MCF 10A (cell line): ENCODE measurements around the gene OR5D14. TPM values are rescaled to one million over a fixed set of nuclear protein-coding genes. Genes with fewer than 3 reads are reported as not detected.

Source experiments
- Bru-seq: library from RNA; stranded (reverse); fragments of 400-500 nt; gene quantifications from one replicate; lab custom pipeline; 2021; lab: Mats Ljungman, UMichigan
- BruChase-seq, 2 experiments: library from RNA; stranded (reverse); fragments of 400-500 nt; gene quantifications; one replicate each; lab custom pipeline; 2021; lab: Mats Ljungman, UMichigan
- BruUV-seq: library from RNA; stranded (reverse); fragments of 400-500 nt; replicated peaks from 2 replicates; lab custom pipeline; 2021; lab: Mats Ljungman, UMichigan
- CTCF ChIA-PET: fragments of 300-600 bp; sonication (Branson Sonifier 250); formaldehyde crosslinking; extraction: SDS; loops from one replicate; lab custom pipeline; 2021; ENCODE audit warnings: antibody characterized with exemption, inconsistent platforms; lab: Yijun Ruan, JAX
- POLR2A ChIA-PET: fragments of 300-600, 350-650 bp; sonication (Branson Sonifier 250); formaldehyde crosslinking; extraction: SDS; loops from one replicate; lab custom pipeline; 2020; ENCODE audit warnings: antibody characterized with exemption, inconsistent platforms; lab: Yijun Ruan, JAX
- DNase-seq: peaks from one replicate; pipeline ENCODE4 v3.0.0-alpha.2; 2018; ENCODE audit not compliant: unreplicated experiment
- H3K27ac Mint-ChIP-seq: one replicate; pipeline ENCODE4 v1.8.0; 2022; ENCODE audit warnings: mild to moderate bottlenecking, low read depth, mixed read lengths; ENCODE audit not compliant: unreplicated experiment
- H3K27me3 Mint-ChIP-seq: one replicate; pipeline ENCODE4 v1.8.0; 2022; ENCODE audit warnings: mixed read lengths; ENCODE audit not compliant: insufficient read depth, unreplicated experiment
- H3K36me3 Mint-ChIP-seq: one replicate; pipeline ENCODE4 v1.8.0; 2022; ENCODE audit warnings: mild to moderate bottlenecking, moderate library complexity, mixed read lengths; ENCODE audit not compliant: insufficient read depth, unreplicated experiment
- H3K4me1 Mint-ChIP-seq: one replicate; pipeline ENCODE4 v1.8.0; 2022; ENCODE audit warnings: mixed read lengths; ENCODE audit not compliant: insufficient read depth, unreplicated experiment
- H3K4me3 Mint-ChIP-seq: one replicate; pipeline ENCODE4 v1.8.0; 2022; ENCODE audit warnings: mild to moderate bottlenecking, moderate library complexity, mixed read lengths; ENCODE audit not compliant: unreplicated experiment
- H3K9me3 Mint-ChIP-seq: one replicate; pipeline ENCODE4 v1.8.0; 2022; ENCODE audit warnings: mixed read lengths; ENCODE audit not compliant: unreplicated experiment
- CTCF ChIP-seq: fragments of 200-600 bp; IDR thresholded peaks from one replicate; pipeline ENCODE4 v1.8.0; 2022; ENCODE audit warnings: antibody characterized with exemption, mild to moderate bottlenecking; ENCODE audit not compliant: unreplicated experiment
- intact Hi-C: fragments of 100-400 bp; cut with micrococcal nuclease; formaldehyde crosslinking; loops from 2 replicates; pipeline ENCODE4 v1.14.1; 2022
- long read RNA-seq: library from polyadenylated mRNA; stranded (forward); transcript quantifications from one replicate; pipeline ENCODE4 v2.0.0, GENCODE V29; 2022
- total RNA-seq: library from RNA; stranded (reverse); gene quantifications from 2 replicates; pipeline ENCODE4 v1.2.3, GENCODE V29; 2022

Gene OR5D14
- total RNA-seq (not detected in 2 replicates), Bru-seq, nascent RNA (not detected), BruChase-seq, experiment 1, labeled RNA remaining after a 6-hour chase (not detected), BruChase-seq, experiment 2, labeled RNA remaining after a 2-hour chase (not detected)
- long read RNA-seq, result 0 reads

GRCh38 chr11:55795256-55795655 is at the start of gene OR5D14:
Gene OR5D14, plus strand, starts transcription at chr11:55795556. Its CDS starts 0 bp downstream, at chr11:55795556.
- intact Hi-C loops, result no loop called here
- H3K36me3 Mint-ChIP-seq, result no peaks in the 10 kb centered on the region
- ChIA-PET POLR2A (no interaction called here), CTCF (interaction anchor here (0.6 kb wide), 1 partner anchor 1685 kb away, joined by 4 read pairs; no protein-coding TSS in a partner anchor)
- no peaks in the 10 kb centered on the region for H3K27me3 Mint-ChIP-seq
- H3K4me1 Mint-ChIP-seq, result no peaks in the 10 kb centered on the region
- DNase-seq, result no peak
- no peak within 1 kb of the TSS for H3K27ac Mint-ChIP-seq
- H3K9me3 Mint-ChIP-seq, result peaks cover 24% of the 10 kb centered on the region
- no peak within 1 kb of the TSS for H3K4me3 Mint-ChIP-seq
- BruUV-seq, result no TSS peak
- no peak for TF ChIP-seq CTCF

GRCh38 chr11:55773138-55773537 is 22.2 kb upstream of the OR5D14 start, which contains the start of gene OR5D13:
Gene OR5D13, plus strand, starts transcription at chr11:55773438. Its CDS starts 0 bp downstream, at chr11:55773438.
- POLR2A ChIA-PET, result no interaction called here
- H3K27ac Mint-ChIP-seq, result no peak within 1 kb of the TSS
- H3K4me3 Mint-ChIP-seq, result no peak within 1 kb of the TSS
- intact Hi-C loops, result no loop called here
- no peak for DNase-seq
- no peak for TF ChIP-seq CTCF
- no peaks in the 10 kb centered on the region for H3K27me3 Mint-ChIP-seq
- no peaks in the 10 kb centered on the region for H3K36me3 Mint-ChIP-seq
- BruUV-seq, result no TSS peak
- no peaks in the 10 kb centered on the region for H3K4me1 Mint-ChIP-seq
- CTCF ChIA-PET, result no interaction called here
- H3K9me3 Mint-ChIP-seq, result peaks cover 26% of the 10 kb centered on the region

GRCh38 chr11:55791606-55792005 is 3.8 kb upstream of the OR5D14 start:
- Mint-ChIP-seq H3K9me3 (peaks cover 19% of the 10 kb centered on the region), H3K4me1 (no peaks in the 10 kb centered on the region), H3K27ac (no peak overlapping the region), H3K27me3 (no peaks in the 10 kb centered on the region), H3K4me3 (no peak overlapping the region), H3K36me3 (no peaks in the 10 kb centered on the region)
- intact Hi-C loops, result no loop called here
- POLR2A ChIA-PET, result no interaction called here
- TF ChIP-seq CTCF, result no peak
- DNase-seq, result no peak
- CTCF ChIA-PET, result no interaction called here
- BruUV-seq, result no TSS peak

- ChIA-PET POLR2A (no interaction called here), CTCF (no interaction called here)
- no peak for DNase-seq
- H3K4me1 Mint-ChIP-seq, result no peaks in the 10 kb centered on the region
- intact Hi-C loops, result no loop called here
- no peaks in the 10 kb centered on the region for H3K36me3 Mint-ChIP-seq
- peaks cover 9% of the 10 kb centered on the region for H3K9me3 Mint-ChIP-seq
- no TSS peak for BruUV-seq
- TF ChIP-seq CTCF, result no peak
- H3K27ac Mint-ChIP-seq, result no peak overlapping the region
- no peak overlapping the region for H3K4me3 Mint-ChIP-seq
- no peaks in the 10 kb centered on the region for H3K27me3 Mint-ChIP-seq
Observed at GRCh38 chr11:55793321-55793720, 2.0 kb upstream of the OR5D14 start.
